ENCODE results near the gene TRPM3.
"Not testable (repeated sequence)": the region's sequence is repeated elsewhere in the genome, so short reads cannot be mapped to it uniquely, and the experiment has no call there.

The TRPM3 gene

GRCh38 chr9:70656281-70656680, 465.1 kb downstream of the TRPM3 start:
- no peak for DNase-seq (ENCODE audit: low spot score)

- no peak for DNase-seq (ENCODE audit: low spot score)
Measured at GRCh38 chr9:70654144-70654543, 467.3 kb downstream of the TRPM3 start.

- not testable (repeated sequence) for DNase-seq (ENCODE audit: low spot score)
Measured at GRCh38 chr9:70644627-70645026, 476.8 kb downstream of the TRPM3 start.

- DNase-seq (ENCODE audit: low spot score): no peak
Measured at GRCh38 chr9:70642341-70642740, 479.1 kb downstream of the TRPM3 start.

GRCh38 chr9:70641631-70642030, 479.8 kb downstream of the TRPM3 start:
- DNase-seq (ENCODE audit: low spot score): no peak

- no peak for DNase-seq (ENCODE audit: low spot score)
Measured at GRCh38 chr9:70641031-70641430, 480.4 kb downstream of the TRPM3 start.

- DNase-seq (ENCODE audit: low spot score): peak; percentile 64
Measured at GRCh38 chr9:70639853-70640814, 481.3 kb downstream of the TRPM3 start.

- no peak for DNase-seq (ENCODE audit: low spot score)
Measured at GRCh38 chr9:70635790-70636189, 485.6 kb downstream of the TRPM3 start.

GRCh38 chr9:70634696-70635095, 486.7 kb downstream of the TRPM3 start:
- DNase-seq (ENCODE audit: low spot score): no peak

GRCh38 chr9:70630971-70631370, 490.4 kb downstream of the TRPM3 start:
- DNase-seq (ENCODE audit: low spot score): no peak

GRCh38 chr9:70629080-70629685, 492.2 kb downstream of the TRPM3 start:
- DNase-seq (ENCODE audit: low spot score): peak; percentile 10

GRCh38 chr9:70625078-70625477, 496.3 kb downstream of the TRPM3 start:
- DNase-seq (ENCODE audit: low spot score): no peak

GRCh38 chr9:70618784-70619183, 502.6 kb downstream of the TRPM3 start:
- no peak for DNase-seq (ENCODE audit: low spot score)

GRCh38 chr9:70617033-70617828, 504.2 kb downstream of the TRPM3 start:
- DNase-seq (ENCODE audit: low spot score): no peak

- DNase-seq (ENCODE audit: low spot score): no peak
Measured at GRCh38 chr9:70616228-70616990, 505.0 kb downstream of the TRPM3 start.

GRCh38 chr9:70615464-70616138, 505.8 kb downstream of the TRPM3 start:
- DNase-seq (ENCODE audit: low spot score): no peak

GRCh38 chr9:70614786-70615463, 506.5 kb downstream of the TRPM3 start:
- no peak for DNase-seq (ENCODE audit: low spot score)

GRCh38 chr9:70613024-70613768, 508.2 kb downstream of the TRPM3 start:
- DNase-seq (ENCODE audit: low spot score): no peak

GRCh38 chr9:70610287-70610644, 511.2 kb downstream of the TRPM3 start:
- DNase-seq (ENCODE audit: low spot score): no peak

Measured in kidney tubule cell (primary cell).